GM08714 (cell line): ENCODE data around the gene GSG1L.

ENCODE experiments used
- H3K4me3 ChIP-seq: fragments of 200-500 bp; sonication (Bioruptor generic); 2 replicates; pipeline ENCODE4 v1.5.1; 2014; ENCODE audit warnings: mild to moderate bottlenecking, low read length, inconsistent platforms
- ZNF274 ChIP-seq: IDR thresholded peaks from 2 replicates; pipeline ENCODE4 v1.6.1; 2012; ENCODE audit warnings: mild to moderate bottlenecking, low read depth, low read length

Gene GSG1L

DNA sequence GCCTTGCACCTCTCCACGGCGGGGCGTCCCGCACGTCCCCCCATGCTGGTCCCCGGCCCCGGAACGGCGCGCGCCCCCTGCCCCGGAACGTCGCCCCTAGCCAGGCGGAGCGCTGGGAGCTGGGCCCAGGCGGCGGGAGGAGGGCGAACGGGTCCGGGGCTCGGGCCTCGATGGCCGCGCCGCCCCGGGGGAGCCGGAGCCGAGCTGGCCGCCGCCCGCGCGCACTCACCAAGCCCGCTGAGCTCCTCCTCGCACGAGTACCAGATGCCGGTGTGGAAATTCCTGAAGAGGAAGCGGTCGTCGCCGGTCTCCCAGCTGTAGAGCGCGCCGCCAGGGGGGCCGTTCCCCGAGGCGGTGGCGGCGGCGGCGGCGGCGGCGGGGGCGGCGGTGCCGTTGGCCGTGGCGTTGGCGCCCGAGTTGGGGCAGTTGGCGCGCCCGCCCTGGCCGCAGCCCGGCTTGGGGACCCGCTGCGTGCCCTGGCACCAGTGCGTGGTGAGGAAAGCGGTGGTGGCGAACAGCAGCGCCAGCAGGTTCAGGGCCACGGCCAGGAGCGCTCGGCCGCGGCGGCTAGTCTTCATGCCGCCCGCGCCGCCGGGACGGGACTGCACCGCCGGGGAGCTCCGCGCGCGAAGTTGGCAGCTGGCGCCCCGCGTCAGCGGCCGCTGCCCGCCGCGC, 530 bp downstream of the GSG1L start:
- no peak for TF ChIP-seq ZNF274
- H3K4me3 ChIP-seq, result no peak overlapping the region

DNA sequence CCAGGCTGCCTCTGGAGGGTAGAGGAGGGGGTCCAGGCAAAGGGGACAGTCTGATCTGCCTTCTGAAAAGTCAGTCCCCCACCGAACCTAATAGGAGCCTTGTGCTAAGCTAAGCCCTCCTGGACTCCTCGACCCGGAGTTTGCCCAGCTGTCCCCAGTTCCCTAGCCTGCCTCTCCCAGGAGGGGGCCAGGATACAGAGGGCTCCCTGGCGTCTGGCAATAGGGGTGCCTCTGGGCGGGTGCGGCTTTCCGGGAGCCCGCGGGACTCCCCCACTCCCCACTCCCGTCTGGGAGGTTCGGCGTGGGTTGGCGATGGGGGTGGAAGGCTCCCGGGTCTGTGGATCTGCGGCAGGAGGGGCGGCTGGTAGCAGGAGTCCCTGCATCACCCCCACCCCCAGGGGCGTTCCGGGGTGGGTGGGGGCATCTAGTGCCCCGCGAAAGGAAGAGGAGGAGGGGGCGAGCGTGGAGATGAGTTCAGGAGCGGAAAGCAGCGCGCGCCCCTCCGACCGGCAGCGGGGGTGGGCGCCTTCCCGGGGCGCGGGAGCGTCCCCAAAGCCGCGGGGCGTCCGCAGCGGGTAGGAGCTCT, 1.2 kb downstream of the GSG1L start:
- no peak for TF ChIP-seq ZNF274
- H3K4me3 ChIP-seq, result no peak overlapping the region

DNA sequence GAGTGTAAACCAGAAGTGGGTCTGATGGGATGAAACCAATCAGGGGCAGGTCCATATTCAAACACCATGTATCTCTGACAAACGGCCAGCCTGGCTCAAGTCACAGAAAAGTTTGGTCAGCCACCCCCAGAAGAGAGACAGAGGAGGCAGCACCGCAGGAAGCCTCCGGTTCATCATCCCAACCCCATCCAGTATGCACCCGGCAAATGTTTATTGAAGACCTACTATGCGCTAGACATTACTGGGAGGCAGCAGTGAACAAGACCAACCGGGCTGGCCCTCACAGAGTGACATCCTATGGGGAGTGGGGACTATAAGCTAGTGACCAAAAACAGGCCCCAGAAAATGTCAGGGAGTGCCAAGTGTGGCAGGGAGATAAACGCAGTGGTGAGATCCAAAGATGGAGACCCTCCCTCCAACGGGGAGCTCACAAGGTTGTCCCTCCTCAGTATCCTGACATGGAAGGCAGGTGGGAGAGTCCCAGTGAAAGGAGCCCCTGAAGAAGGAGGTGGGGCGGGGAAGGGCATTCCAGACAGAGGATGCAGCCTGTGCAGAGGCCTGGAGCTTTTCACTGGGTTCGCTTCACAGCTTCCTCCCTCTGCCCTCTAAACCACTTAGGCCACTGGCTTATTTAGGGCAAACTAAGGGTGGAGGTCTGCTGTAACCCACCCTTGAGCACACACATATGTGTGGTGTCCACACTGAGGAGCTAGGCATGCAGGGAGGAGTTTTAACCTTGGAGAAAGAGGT, 2.0 kb downstream of the GSG1L start:
- TF ChIP-seq ZNF274, result no peak
- H3K4me3 ChIP-seq, result no peak overlapping the region

DNA sequence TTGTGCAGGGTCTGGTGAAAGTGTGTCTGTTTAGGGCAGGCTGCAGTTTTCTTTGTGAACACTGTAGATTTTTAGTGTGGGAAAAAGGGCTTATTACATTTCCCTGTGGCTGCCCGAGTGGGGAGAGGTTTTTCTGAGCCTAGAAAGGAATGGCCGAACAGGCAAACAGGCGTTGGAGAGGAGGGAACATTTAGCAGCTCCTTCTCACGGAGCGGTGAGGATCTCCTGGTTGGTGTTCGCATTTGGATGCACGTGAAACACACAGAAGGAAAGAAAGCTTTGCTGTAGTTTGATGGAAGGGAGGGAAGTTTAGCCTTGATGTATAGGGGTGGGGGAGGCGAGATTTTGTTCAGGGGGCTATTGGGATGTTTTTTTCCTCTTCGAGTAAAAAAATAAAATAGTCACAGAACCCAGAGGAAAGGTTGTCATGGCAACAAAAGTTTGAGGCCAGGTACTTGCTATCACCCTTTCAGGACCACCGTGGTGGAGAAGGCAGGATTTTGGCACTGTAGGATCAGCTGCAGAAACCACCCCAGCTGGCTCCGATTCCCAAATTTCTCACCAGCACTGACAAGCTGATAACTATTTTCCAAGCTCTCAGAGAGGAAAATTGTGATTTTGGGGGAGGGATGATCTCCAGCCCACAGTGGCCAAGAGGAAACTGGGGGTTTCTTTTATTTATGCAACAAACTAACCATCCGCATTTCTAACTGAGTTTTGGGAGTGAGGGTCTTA, 3.5 kb downstream of the GSG1L start:
- no peak for TF ChIP-seq ZNF274
- no peak overlapping the region for H3K4me3 ChIP-seq

DNA sequence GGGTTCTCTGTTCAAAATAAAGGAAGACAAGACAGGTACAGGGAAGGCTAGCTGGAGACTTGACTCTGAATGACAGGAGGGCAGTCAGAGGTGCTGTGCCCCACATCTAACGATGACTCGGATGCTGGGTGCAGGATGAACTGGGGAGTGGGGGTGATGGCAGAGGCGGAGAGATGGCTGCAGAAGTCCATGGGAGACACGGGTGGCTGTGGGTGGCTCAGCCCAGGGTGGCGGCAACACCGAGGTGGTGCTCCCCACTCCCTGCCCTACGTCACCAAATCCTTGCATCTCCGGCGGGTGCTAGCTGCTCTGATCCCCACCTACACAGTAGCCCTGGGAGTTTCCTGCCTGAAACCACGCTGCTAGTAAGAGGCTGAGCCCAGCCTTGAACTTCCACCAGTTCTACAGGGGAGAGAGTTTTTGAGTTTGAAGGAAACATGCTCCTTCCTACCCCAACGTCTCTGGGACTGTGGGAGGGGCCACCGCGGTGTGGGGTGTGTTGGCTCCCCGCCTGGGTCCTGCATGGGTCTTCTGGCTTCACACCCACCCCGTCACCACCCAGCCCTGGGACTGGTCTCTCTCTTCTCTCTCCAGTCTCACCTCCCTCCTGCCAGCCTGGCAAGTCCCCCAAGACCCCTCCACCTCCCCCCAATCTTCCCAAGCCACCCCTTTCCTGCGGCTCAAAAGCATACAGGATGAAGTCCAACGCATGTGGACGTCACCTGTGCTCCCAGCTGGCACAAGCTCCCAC, 4.5 kb downstream of the GSG1L start:
- H3K4me3 ChIP-seq, result no peak overlapping the region
- TF ChIP-seq ZNF274, result no peak

DNA sequence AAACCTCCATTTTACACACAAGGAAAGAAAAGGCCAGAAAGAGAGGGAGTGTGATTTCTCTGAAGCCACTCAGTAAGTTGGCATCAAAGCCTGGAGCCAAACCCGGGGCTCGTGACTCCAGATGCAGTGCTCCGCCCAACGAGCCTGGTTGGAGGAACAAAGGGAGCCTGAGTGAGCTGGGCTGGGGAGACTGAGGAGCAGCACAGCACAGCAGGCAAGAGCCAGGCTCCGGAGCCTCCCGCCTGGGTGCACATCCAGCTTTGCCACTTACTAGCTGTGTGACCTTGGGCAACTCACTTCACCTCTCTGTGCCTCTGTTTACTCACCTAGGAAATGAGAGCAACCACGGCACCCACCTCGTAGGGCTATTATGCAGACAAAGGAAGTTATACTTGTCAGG, 5.6 kb downstream of the GSG1L start:
- TF ChIP-seq ZNF274, result no peak
- no peak overlapping the region for H3K4me3 ChIP-seq

DNA sequence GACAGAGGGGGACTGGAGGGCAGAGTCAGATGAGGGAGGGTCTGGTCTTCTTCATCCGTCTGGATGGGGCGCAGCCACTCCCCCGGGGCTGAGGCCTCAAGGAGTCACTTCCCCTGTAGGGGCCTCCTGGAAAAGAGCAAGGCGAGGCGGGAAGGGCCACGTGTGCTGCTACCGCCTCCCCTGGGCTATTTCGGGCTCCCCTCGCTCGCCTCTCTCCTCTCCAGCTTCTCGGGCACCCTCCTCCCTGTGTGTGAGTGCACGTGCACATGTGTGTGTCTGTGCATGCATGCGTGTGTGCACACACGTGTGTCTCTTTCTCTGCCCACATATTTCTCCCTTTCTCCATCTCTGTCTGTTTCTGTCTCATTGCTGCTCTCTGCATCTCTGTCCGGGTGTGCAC, 10.1 kb downstream of the GSG1L start:
- H3K4me3 ChIP-seq, result no peak overlapping the region
- no peak for TF ChIP-seq ZNF274

DNA sequence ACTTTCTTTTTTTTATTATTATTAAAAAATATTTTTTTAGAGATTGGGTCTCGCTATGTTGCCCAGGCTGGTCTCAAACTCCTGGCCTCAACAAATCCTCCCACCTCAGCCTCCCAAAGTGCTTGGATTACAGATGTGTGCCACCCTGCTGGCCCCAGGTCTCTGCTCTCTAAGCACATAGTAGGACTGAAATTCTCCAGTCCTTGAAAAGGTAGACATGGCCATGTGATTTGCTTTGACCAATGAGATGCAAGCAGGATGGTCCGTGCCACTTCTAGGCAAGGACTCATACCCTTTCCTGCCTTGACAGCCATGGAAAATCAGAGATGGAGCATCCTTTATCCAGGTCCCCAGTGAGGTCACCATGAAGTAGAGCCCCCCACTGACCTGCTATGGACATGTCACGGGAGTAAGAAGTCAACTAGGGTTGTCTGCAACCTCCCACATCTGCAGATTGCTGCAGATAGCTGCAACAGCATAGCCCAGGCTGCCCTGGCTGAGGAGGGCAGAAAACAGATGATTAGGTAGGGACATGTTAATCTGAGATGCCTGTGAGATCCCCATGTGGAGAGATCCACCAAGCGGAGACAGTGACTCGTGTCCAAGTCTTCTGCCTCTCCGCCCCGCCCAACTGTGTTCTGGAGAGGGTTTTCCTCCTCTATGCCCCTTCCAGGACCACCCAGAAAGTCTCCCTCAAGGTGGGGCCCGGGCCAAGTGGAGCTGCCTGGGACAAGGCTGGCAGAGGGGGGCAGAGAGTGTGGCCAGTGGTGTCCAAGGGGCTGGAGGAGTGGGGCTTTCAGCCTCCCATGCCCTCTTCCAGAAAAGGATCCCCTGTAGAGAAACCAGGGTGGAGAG, 11.0 kb downstream of the GSG1L start:
- TF ChIP-seq ZNF274, result no peak
- H3K4me3 ChIP-seq, result no peak overlapping the region

DNA sequence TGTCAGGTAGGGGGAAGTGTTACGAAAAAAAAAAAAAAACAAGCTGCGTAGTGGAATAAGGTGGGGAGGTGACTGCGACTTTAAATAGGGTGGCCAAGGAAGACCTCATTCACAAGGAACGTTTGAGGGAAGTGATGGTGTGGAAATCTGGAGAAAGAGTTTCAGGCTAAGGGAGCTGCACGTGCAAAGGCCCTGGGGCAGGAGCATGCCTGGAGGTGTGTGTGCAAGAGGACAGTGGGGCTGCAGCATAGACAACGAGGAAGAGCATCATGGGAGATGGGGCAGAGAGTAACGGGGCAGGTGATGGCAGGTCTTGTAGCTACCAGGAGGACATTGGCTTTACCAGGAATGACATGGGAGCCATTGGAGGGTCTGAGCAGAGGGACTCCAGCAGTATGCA, 12.0 kb downstream of the GSG1L start:
- H3K4me3 ChIP-seq, result no peak overlapping the region
- no peak for TF ChIP-seq ZNF274

DNA sequence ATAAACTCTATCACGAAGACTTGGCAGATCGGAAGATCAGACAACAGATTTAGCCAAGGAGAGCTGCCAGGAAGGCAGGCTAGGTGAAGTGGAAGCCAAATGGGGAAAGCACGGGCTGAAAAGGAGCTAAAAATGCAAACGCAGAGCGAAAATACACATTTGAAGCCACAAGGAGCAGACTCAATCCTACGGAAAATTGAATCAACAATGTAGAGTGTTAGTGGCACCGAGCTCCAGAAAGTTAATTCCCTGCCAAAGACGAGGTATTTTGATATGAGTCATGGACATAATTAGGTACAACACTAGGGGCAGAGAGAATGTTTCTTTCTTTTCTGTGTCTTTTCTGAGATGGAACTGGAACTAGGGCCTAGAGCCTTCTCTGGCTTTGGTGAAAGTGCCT, 20.7 kb downstream of the GSG1L start:
- no peak for TF ChIP-seq ZNF274
- no peak overlapping the region for H3K4me3 ChIP-seq

DNA sequence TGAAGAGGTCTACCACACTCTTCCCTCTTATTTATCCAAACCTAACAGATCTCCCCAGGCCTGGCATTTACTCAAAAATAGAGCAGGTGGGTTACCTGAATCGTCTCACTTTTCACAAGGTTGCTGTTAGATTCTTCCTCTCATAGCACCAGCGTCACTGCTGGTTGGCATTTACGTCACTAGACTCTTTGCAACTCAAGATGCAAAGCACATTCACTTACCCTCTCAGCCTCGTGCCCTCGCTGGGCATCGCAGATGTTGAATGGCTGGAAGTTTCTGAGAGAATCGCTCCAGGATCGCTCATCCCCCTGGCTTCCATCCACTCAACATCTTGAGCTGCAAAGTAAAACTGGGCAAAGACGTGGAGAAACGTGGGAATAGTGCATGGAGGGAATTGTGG, 21.9 kb downstream of the GSG1L start:
- no peak overlapping the region for H3K4me3 ChIP-seq
- TF ChIP-seq ZNF274, result no peak

DNA sequence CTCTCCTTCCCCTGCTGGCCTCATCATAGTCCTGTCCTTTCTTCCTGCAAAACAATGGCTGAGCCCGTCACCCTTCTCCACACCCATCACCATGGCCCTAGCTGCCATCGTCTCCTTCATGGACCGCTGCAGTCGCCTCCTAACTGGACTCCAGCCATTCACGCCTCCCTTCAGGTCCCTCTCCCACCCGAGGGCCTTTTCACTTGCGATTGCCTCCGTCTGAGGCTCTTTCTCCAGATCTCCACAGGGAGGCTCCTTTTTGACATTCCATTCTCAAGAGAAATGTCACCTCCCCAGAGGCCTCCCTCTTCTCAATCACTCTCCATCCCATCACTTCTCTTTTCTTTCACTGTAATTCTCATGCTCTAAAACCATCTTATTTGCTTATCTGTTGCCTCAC, 23.5 kb downstream of the GSG1L start:
- no peak for TF ChIP-seq ZNF274
- no peak overlapping the region for H3K4me3 ChIP-seq

DNA sequence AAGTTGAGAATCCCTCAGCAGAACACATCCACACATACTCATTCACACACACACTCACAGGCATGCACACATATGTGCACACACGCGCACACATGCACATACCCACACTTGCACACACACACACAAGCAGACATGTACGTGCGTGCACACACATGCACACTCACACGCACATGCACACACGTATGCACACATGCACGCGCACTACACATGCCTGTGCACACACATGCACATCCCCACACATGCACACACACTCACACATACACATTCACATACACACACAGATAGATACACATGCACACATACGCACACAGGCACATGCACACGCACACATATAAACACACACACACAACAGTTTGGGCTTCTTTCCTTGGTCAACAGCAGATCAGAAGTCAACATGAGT, 24.0 kb downstream of the GSG1L start:
- no peak overlapping the region for H3K4me3 ChIP-seq
- TF ChIP-seq ZNF274, result no peak

DNA sequence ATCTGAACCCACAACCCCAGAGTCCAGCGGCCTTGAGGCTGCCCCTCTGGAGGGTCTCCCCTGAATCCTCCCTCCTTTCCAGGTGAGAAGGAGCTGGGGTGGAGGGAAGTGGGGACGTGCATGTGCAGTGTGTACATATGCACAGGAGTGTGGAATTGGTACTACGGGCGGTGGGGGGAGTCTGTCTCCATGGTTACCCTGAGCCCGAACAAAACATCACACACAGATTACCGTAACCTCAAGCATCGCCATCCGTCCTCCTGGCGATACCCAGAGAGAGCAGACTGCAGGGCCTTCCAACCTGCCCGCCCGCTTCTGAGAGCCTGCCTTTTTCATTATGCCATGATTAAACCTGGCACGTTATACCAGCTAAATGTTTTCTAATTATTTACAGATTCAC, 25.1 kb downstream of the GSG1L start:
- TF ChIP-seq ZNF274, result no peak
- H3K4me3 ChIP-seq, result no peak overlapping the region
